Esophagus squamous epithelium (tissue), 4 donors: ENCODE results near the gene SPAG9.

Experiments
- CTCF ChIP-seq, 6 experiments: fragments of 450-650 bp in 4 of 6; fragments of 200-600 bp in 2 of 6; sonication (generic) in 2 of 6; IDR thresholded peaks; one replicate each; pipeline ENCODE4 v1.5.1; 2016 to 2019; ENCODE audit warnings: antibody characterized with exemption in 6 of 6, mild to moderate bottlenecking in 4 of 6, moderate library complexity in 4 of 6
- POLR2A ChIP-seq, 4 donors: fragments of 450-650 bp; IDR thresholded peaks; one replicate each; pipeline ENCODE4 v1.6.1; 2017; ENCODE audit warnings: antibody characterized with exemption in 4 of 4, mild to moderate bottlenecking in 4 of 4, moderate library complexity in 3 of 4

- TF ChIP-seq CTCF (IDR thresholded peaks at IDR 0.05): no peak
- TF ChIP-seq POLR2A (IDR thresholded peaks at IDR 0.05): no peak
These were observed 42.6 kb downstream of the SPAG9 start for GRCh38 chr17:51078009-51078592.
